Measurements from ENCODE around the gene ACIN1.

The ACIN1 gene

DNA sequence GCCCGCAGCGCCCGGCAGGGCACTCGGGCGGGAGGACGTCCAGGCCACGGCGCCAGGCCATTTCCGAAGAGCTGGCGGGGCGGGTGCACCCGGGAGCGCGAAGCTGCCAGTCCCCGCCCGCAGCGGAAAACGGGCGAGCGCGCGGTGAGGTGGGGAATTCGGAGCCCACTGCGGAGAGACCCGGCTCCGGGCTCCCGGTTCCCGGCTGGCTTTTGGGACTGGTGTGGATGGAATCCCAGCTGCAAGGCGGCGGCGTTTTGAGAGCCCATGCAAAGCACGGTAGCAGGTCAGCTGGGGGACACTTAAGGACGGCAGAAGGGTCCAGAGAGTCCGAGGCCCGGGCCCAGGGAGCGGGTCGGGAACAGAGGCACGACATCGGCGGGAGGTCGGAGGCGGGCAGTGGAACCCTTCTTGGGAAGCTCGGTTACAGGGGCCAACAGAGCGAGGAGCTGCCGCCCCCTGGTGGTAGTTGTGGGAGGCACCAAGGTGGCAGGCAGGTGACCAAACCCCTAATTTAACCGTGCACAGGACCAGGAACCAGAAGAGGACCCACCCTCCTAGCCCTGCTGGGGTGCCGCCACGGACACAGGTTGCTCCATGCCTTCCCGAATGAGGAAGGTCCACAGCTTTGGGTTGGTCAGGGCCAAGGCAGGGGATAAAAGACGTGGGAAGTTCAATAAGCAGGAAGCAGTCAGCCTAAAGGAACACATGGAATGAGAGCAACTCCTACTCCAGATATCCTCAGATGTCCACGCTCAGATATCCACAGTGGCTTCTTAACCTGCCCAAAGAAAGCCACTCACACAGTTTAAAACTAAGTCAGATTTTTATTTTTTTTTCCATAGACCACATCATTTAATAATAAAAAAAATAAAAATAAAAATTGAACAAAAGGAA is 36.9 kb downstream of the ACIN1 start:
- DNase-seq (ENCODE audit: low spot score): peak; percentile 90

DNA sequence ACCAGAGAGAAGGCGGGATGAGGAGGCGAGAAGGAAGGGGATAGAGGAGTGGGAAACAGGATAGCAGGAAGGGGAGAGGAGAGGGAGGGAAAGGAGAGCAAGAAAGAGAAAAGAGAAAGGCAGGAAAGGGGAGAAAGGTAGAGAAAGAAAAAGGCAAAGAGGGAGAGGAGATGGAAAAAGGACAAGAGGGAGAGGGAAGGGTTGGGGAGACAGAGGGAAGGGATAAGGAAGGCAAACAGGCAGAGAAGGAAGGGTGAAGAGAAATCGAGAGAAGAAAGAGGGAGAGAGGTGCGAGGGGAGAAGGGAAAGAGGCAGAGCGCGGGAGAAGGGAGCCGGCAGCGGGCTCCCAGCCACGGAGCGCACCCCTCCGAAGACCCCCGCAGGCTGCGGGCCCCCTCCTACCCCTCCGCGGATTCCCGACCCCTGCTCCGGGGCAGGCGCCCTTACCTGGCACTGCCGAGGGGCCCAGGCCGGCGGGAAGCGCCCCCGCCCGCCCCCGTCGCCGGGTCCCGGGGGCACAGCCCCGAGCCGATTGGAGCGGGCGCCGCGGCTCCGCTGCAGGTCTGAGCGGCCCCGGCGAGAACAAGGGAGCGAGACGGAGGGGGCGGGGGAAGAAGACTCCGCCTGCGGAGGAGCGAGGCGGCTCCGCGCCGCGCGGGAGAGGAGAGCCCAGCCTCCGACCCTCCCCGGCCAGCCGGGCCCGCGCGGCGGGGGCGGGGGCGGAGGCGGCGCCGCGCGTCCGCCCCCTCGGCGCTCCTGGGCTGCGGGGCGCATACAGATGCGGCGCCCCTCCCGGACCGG is 37.8 kb downstream of the ACIN1 start, which contains the start of gene CDH24:
TSS of gene CDH24 (minus strand) at position 565 of the 801 bp plus-strand sequence. CDS start 1,787 bp downstream, outside the sequence.
- DNase-seq (ENCODE audit: low spot score): peak; percentile 28

DNA sequence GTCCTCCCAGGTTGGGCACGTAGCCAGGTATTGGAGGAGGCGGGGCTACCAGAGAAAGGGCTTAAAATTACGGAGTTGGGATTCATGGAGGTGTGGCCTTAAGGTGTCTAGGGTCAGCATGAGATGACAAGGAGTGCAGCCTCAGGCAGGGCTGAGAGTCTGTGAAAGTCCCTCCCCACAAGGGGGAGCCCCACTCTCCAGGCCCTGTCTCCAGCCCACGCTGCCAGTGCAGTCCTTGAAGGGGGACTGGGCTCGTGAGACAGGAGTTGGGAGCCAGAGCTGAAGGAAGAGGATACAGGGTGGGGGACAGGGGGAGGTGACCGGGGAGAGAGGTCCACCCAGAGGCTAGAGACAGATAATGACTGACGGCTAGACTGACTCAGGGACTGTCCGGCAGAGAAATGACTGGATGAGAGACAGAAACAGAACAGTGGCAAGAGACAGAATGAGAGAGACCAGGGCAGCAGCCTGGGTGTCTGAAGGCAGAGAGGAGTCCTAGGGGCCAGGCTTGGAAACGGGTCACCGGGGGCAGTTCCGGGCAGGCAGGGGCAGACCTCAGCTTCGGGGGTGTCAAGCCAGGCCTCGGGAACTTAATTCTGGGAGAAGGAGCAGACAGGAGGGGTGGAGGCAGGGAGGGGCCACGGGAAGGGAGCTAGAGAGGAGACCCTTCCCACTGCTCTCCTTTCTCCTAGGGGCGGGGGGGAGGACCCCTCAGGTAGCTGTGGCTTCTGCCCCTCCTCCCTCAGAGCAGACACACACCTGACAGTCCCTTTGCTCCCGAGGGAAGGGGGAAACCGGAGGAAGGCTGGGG is 38.6 kb downstream of the ACIN1 start:
- DNase-seq (ENCODE audit: low spot score): peak; percentile 79

DNA sequence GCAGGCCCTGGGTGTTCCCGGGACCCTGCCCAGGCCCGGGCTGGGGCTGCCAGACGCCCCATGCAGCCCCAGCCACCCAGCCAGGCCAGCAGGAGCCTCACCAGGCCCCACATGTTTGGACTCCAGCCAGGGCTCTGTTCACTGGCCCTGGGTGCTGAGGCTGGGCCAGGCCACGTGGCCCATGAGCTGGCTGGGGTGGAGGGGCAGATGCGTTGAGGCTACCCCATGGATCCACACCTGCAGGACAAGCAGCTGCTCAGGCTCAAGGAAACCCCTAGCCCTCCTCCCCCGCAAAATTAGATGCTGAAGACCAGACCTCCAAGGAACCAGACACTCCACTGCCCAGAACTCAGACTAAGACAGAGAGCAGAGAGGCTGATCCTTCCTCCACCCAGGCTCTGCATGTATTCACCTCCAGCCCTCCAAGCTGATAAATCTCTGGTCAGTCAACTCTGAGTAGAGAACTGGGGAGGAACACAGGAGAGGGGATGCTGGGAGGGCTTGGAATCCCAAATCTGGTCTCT is 39.3 kb downstream of the ACIN1 start:
- DNase-seq (ENCODE audit: low spot score): no peak

DNA sequence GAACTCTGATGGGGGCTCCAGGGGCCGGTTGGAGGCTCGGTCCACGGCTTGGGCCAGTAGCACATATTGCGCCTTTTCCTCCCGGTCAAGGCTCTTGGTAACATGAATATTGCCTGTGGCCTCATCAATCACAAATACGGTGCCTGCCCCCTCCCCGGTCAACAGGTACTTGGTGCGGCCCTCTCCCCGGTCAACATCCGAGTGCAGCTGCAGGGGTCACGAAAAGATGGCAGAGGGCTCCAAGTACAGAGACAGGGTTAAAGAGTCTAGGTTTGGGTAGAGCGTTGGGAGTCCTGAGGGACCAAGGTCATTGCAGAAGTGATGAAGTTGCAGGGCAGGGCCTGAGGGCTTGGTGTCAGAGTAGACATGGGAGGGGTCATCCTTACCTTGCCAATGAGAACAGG is 39.8 kb downstream of the ACIN1 start:
- no peak for DNase-seq (ENCODE audit: low spot score)

DNA sequence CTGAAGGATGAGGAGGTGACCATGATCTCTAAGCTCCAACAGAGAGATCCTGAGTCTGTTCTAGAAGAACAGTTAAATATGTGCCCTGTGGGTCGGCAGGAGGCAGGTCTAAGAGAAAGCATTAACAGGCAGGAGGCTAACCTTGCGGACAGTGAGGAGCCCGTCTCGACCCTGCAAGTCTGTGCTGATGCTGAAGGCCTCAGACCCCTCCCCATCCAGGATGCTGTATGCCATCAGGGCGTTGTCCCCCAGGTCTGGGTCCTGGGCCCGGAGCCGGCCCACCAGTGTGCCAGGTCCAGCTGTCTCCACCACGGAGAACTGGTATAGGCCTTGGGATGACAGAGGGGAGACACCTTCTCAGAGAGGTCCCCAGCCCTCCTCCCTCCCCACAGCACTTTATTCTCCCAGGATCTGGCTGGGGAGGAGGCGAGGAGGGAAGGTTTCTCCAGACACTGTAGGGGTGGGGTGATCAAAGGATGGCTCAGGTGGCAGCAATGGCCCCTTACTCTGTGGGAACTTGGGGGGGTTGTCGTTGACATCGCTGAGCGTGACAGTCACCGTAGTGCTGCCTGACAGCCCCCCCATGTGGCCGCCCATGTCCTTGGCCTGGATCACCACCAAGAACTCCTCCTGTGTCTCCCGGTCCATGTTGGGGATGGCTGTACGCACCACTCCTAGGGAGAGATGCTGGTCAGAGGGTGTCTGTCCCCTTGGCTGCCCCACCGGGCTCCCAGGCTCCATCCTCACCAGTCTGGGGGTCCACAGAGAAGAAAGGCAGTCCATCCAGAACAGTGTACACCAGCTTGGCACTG is 40.7 kb downstream of the ACIN1 start:
- no peak for DNase-seq (ENCODE audit: low spot score)

DNA sequence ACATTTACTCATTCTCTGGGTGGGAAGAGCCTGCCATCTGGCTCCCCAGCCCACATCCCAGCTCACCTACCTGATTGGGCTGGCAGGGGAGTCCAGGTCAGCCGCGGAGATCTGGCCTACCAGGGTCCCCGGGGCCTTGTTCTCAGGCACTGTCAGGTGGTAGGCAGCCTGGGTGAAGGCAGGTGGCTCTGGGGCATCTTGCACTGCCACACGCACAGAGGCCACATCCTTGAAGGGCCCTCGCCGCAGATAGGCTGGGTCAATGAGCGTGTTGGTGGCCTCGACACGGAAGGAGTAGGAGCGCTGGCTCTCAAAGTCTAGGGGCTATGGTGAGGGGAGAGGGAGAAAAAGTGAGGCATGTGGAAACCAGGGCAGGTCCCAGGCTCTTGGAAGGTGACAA is 41.5 kb downstream of the ACIN1 start:
- no peak for DNase-seq (ENCODE audit: low spot score)

DNA sequence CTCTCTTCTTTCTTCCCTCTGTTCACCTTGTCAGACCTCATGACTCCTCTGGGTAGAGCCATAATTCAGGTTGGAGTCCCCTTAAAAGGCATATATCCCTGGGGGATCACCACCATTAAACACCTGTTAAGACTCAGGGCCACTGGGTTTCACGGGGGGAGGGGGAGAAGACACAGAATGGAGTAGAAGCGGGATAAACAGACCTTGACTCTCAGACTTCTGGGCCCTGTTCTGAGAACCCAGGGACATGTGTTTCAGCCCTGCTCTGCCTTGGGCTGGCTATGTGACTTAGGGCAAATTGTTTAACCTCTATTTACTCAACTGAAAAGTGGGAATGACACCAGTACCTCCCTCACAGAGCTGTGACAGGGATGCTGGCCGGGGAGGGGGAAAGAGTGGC is 42.3 kb downstream of the ACIN1 start:
- DNase-seq (ENCODE audit: low spot score): no peak

DNA sequence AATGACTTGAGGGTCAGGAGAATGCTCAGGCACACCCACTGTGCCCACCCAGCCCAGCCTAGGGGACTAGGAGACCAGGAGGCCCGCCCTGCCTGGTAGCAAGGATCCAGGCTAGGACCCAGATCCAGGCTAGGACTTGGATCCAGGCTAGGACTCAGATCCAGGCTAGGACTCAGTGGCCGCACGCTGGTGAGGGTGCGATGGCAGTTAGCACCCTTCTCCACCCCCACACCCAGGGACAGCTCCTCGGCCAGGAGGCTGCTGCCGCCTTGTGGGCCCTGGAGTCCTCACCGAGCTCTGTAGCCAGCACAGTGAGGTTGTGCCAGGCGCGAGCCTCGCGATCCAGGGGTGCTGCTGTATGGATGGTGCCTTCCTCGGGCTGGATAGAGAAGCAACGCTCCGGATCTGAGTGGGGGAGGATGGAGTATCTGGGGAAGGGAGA is 42.7 kb downstream of the ACIN1 start:
- no peak for DNase-seq (ENCODE audit: low spot score)

DNA sequence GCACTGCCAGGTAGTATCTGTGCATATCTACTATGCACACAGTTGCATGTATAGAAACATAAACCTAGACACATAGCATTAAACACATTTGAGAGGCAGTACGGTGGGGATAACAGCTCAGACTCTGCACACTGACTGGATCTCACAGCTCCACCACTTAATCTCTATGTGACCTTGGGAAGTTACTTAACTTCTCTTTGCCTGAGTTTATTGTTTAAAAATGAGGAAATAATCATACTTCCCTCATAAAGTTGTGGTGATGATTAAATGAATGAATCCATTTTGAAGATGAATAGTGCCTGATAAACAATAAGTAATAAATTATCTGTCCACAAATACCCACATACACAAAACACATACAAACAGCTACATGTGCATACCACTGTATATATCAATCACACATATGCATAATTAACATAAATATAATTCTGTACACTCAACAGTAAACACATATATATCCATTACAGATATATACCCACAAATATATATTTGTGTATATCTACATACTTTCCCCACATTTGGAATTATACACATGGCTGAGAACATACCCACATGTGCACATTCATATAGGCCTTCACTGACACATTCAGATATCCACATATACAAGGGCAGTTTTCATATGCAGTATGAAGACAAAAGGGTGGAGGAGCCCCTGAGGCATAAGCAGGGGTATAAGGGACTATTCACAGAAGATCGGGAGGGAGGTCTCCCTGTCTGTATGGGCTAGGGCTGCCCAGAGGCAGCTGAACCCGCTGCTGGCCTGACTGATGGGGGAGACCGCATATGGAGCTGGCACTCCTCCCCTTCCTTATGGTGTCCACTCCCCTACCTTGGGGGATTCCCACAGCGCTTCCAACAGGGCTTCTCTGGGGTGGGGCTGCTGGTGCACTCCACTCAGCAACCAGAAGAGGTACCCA is 43.5 kb downstream of the ACIN1 start:
- no peak for DNase-seq (ENCODE audit: low spot score)

DNA sequence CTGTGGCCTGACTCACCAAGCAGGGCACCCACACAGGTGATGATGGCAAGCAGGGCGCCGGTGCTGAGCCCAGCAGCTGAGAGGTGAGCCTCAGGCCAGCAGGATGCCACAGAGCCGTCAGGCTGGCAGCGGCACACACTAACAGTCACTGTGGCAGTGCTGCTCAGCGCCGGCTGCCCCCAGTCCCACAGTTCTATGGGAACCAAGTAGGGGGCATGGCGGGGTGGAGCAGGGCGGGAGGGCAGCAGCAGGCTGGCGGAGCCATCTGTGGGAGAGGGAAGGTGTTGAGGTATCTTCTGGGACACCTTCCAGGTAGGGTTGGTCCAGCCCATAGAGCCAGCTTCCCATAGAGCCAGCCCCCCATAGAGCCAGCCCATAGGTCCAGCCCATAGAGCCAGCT is 45.9 kb downstream of the ACIN1 start:
- DNase-seq (ENCODE audit: low spot score): no peak

DNA sequence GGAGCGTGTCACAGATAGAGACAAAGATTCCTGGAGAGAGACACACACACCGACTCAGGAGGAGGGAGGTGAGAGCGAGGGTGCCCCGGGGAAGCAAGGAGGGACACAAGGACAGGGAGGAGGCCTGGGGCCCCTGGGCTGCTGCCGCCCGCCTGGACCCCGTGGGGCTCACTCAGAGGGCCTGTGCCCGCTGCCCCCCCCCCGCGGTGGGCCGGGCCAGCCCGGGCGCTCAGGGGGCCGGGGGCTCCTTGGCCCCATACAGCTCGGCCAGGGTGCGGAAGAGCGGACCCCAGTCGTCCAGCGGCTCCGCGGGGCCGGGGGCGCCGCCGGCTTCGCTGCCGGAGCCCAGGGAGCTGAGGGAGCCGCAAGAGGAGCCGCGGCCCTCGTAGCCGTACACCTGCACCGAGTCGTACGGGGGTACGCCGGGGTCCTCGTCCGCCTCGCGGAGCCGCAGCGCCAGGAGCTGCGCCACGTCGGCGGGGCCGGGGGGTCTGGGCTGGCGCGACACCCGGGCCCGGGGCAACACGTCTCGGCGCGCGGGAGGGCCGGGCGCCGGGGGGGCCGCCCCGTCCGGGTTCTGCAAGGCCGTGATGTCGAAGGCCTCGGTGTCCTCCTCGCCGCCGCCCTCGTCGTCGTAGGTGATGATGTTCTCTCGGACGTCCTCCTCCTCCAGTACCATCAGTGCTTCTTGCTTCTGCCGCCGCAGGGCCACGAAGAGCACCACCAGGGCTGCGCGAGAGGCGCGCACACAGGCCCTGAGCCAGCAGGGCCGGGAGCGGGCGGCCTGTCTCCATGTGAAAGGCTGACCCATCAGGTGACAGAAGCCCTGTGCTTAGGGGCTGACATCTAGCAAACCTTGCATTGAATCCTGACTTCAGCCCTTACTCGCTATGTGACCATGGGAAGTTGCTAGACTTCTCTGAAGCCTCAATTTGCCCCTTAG is 46.9 kb downstream of the ACIN1 start:
- DNase-seq (ENCODE audit: low spot score): no peak

DNA sequence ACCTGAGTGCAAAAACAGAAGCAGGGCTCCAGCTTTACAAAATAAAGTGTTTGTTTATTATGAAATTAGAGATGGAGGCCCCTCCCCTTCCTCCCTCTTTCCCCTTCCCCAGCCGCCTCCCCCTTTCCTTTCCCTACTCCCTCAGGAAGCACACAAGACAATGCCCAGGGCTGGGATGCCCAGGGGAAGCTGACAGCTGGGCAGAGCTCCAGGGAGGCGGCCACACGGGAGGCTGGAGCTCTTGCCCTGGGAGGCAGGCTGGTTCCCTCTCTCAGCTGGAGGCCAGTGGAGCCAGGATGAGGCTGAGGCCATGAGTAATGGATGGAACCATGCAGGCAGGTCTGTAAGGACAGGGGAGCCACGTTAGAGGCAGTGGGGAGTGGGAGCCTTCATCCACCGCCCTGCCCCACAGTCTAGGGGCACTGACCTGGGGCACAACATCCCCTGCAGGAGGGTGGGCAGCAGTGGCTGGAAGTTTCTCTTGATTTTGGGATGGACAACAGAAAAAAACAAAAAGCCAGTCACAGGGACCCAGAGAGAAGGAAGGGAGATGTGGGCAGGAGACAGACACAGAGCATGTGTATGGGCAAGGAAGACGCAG is 47.8 kb downstream of the ACIN1 start:
- no peak for DNase-seq (ENCODE audit: low spot score)

DNA sequence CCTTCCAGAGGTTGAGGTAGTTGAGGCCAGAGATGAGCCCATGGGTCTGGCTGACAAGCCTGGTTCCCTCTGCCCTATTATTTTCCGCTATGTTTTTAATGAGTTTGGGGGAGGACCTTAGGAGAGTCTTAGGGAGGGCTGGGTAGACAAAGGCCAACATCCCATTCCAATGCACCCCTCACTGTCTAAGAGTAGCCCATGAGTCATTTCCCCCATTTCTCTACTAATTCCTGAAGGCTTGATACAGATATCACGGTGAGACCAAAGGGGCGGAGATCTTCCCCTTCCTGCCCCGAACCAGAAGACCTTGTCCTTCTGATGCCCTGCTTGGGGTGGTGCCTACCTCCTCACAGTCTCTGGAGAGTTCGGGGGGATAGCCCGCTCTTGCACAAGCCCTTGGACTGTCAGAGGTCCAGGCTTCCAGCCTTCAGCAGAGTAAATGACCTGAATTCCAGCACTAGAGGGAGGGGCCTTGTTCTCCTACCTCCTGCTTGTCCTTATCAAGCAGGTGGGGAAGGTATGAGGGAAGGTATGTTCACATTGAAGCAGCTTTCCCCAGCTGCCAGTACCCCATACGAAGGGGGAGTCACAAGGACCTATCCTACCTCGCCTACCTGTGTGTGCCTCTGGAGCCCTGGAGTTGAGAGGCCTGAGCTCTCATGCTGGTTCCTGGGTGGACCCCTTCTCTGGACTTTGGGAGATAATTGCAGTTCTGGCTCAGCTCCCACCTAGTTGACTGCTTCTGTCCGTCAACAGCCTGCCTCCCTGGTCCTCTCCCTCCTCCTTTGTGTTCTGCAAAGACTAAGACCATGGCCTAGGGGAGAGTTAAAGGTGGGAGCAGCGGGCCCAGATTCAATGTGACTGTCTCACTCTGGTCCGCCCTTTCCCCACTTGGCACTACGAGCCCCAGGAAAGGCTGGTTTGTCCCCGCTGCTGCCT is 49.2 kb downstream of the ACIN1 start:
- DNase-seq (ENCODE audit: low spot score): no peak

DNA sequence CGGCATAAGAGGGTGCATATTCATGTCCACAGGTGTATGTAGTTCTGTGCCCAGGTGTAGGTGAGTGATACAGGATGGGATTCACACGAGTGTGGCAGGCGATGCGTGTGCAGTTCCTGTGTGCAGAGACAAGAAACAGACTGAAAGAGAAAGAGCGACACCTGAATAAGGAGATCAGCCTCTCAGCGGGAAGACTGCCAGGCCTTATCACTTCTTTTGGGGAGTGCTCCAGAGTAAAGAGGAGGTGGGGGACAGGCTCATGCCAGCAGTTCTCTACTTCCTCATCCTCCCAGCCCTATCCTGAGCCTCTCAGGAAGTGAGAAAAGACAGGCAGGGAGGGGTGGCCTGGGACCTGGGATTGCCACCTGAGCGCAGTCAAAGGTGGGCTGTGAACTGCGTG is 50.1 kb downstream of the ACIN1 start:
- DNase-seq (ENCODE audit: low spot score): no peak

DNA sequence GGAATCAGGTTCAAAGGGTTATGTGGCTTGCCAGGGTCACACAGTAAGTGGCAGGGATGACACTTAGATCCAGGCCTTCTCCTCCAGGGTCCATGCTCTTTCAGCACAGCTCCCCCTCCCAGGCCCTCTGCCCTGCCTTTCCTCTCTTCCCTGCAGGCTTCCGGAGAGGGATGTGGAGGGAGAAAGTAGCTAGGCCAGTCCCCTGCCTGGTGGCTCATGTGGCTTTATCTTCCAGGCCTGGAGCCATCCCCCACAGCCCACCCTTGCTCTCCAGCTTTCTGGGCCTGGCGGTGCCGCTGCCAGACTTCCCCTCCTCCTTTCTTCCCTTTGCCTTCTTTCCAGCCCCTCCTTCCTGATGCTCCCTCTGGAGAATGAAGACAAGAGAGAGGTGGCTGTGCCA is 51.2 kb downstream of the ACIN1 start:
- no peak for DNase-seq (ENCODE audit: low spot score)

DNA sequence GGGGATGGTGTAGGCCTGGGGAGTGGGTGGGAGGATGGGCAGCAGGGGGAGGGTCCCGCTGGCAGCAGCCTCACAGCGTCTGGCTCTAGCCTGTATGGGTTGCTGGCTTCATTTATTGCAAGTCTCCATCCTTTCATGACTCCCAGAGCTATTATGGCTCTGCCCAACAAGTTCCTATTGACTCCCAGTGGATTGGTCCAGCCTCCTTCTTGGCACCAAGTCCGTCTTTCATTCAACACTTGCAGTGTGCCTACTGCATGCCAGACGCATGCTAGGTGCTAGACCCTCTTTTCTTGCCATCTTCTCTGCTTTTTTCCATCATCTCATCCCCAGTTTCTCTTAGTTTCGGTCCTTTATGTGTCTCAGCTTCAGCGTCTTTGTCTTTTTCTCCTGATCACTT is 51.8 kb downstream of the ACIN1 start:
- DNase-seq (ENCODE audit: low spot score): no peak
